ENCODE measurements around the gene CDK5R2. TPM values are rescaled to one million over a fixed set of nuclear protein-coding genes. Genes with fewer than 3 reads are reported as not detected.
A peak's percentile ranks its signal among the peaks of the same experiment; 100 is the strongest.

Gene CDK5R2
- total RNA-seq, 1 experiment from 2014 or later = 0.44 TPM

- H3K9me2 ChIP-seq (ENCODE audit: insufficient read depth) = no peaks in the 10 kb centered on the region
- H3K4me2 ChIP-seq (ENCODE audit: low read length) = no peak overlapping the region
- POLR2A ChIA-PET = no interaction called here
- peaks cover 0 to 8% of the 10 kb centered on the region in 2 experiments; a peak in 1 of 4 replicates for H3K4me1 ChIP-seq (ENCODE audit: control insufficient read depth in 1 of 2, insufficient read depth in 2 of 2, low read length in 2 of 2)
- intact Hi-C loops (cut with micrococcal nuclease) = no loop called here
- no peak overlapping the region for H3K27ac ChIP-seq (ENCODE audit: low read depth, low read length)
- H2AFZ ChIP-seq (ENCODE audit: low read depth, low read length, poor library complexity, severe bottlenecking) = no peak overlapping the region
- no peak overlapping the region for H3K4me3 ChIP-seq (replicated peaks in 1 of 2; ENCODE audit: low read depth in 1 of 2, low read length in 2 of 2)
- RAD21 ChIA-PET (ENCODE audit: low non-redundant PET in 1 of 2, low total read pairs in 2 of 2, uncharacterized antibody in 2 of 2, unreplicated experiment in 2 of 2) = no interaction called here
- DNase-seq (ENCODE audit: low read depth, low spot score) (no peak), ATAC-seq (no peak)
- TF ChIP-seq, protein P1, sequence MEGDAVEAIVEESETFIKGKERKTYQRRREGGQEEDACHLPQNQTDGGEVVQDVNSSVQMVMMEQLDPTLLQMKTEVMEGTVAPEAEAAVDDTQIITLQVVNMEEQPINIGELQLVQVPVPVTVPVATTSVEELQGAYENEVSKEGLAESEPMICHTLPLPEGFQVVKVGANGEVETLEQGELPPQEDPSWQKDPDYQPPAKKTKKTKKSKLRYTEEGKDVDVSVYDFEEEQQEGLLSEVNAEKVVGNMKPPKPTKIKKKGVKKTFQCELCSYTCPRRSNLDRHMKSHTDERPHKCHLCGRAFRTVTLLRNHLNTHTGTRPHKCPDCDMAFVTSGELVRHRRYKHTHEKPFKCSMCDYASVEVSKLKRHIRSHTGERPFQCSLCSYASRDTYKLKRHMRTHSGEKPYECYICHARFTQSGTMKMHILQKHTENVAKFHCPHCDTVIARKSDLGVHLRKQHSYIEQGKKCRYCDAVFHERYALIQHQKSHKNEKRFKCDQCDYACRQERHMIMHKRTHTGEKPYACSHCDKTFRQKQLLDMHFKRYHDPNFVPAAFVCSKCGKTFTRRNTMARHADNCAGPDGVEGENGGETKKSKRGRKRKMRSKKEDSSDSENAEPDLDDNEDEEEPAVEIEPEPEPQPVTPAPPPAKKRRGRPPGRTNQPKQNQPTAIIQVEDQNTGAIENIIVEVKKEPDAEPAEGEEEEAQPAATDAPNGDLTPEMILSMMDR (IDR thresholded peaks at IDR 0.05 in 2 of 3, conservative IDR thresholded peaks at IDR 0.05 in 1 of 3; ENCODE audit: borderline replicate concordance in 1 of 3, insufficient read depth in 1 of 3, low read depth in 2 of 3, low read length in 2 of 3) = no peak
- TF ChIP-seq ELF1 (IDR thresholded peaks at IDR 0.05; ENCODE audit: borderline replicate concordance, low read depth) (no peak), RAD21 (IDR thresholded peaks at IDR 0.05; ENCODE audit: low read depth) (peak; percentile 28), FOSL1 (IDR thresholded peaks at IDR 0.05; ENCODE audit: low read depth) (no peak)
- TF ChIP-seq, protein P2, sequence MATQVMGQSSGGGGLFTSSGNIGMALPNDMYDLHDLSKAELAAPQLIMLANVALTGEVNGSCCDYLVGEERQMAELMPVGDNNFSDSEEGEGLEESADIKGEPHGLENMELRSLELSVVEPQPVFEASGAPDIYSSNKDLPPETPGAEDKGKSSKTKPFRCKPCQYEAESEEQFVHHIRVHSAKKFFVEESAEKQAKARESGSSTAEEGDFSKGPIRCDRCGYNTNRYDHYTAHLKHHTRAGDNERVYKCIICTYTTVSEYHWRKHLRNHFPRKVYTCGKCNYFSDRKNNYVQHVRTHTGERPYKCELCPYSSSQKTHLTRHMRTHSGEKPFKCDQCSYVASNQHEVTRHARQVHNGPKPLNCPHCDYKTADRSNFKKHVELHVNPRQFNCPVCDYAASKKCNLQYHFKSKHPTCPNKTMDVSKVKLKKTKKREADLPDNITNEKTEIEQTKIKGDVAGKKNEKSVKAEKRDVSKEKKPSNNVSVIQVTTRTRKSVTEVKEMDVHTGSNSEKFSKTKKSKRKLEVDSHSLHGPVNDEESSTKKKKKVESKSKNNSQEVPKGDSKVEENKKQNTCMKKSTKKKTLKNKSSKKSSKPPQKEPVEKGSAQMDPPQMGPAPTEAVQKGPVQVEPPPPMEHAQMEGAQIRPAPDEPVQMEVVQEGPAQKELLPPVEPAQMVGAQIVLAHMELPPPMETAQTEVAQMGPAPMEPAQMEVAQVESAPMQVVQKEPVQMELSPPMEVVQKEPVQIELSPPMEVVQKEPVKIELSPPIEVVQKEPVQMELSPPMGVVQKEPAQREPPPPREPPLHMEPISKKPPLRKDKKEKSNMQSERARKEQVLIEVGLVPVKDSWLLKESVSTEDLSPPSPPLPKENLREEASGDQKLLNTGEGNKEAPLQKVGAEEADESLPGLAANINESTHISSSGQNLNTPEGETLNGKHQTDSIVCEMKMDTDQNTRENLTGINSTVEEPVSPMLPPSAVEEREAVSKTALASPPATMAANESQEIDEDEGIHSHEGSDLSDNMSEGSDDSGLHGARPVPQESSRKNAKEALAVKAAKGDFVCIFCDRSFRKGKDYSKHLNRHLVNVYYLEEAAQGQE (IDR thresholded peaks at IDR 0.05; ENCODE audit: low read depth) = no peak
- no peak overlapping the region for H3K9ac ChIP-seq (ENCODE audit: low read length)
- CTCF ChIA-PET = interaction anchor here (0.8 to 1.0 kb wide), 2 partner anchors 22 to 77 kb away, joined by 3 to 4 read pairs; no protein-coding TSS in a partner anchor
- no peaks in the 10 kb centered on the region for H3K9me3 ChIP-seq (ENCODE audit: control insufficient read depth in 1 of 2, insufficient read depth in 1 of 2, low read depth in 1 of 2, low read length in 2 of 2)
- BruUV-seq (replicated peaks) = no TSS peak
- no peaks in the 10 kb centered on the region for H3K27me3 ChIP-seq (ENCODE audit: insufficient read depth, low read length)
- H3K36me3 ChIP-seq (ENCODE audit: control insufficient read depth in 1 of 2, insufficient read depth in 2 of 2, low read length in 2 of 2) = no peaks in the 10 kb centered on the region
- no peaks in the 10 kb centered on the region for H3K79me2 ChIP-seq (ENCODE audit: insufficient read depth, low read length)
- no peaks in the 10 kb centered on the region for H4K20me1 ChIP-seq (ENCODE audit: insufficient read depth)
Observed at GRCh38 chr2:218975060-218975777, 15.8 kb downstream of the CDK5R2 start.

All from HCT116 (cell line).